Heart right ventricle (tissue), 16 donors: ENCODE measurements around the gene GIPC3. TPM values are rescaled to one million over a fixed set of nuclear protein-coding genes. Genes with fewer than 3 reads are reported as not detected.

Experiments
- ATAC-seq, 8 donors: fragments of 200-7000 bp; cut with Tn5 transposase; one replicate each; pipeline ENCODE4 v1.9.1; 2020; ENCODE audit warnings: mild to moderate bottlenecking in 8 of 8, moderate library complexity in 8 of 8, moderate number of reproducible peaks in 1 of 8
- DNase-seq, 2 donors: peaks; one replicate each; pipeline ENCODE4 v3.0.0-alpha.2; 2020
- H3K27ac ChIP-seq, 10 donors: fragments of 200-600 bp; sonication (generic) in 2 of 10; one replicate each; pipeline versions ENCODE4 v1.5.0 to v1.8.0; 2020 to 2022; ENCODE audit warnings: mild to moderate bottlenecking in 3 of 10
- H3K27me3 ChIP-seq, 7 donors: fragments of 200-600 bp; one replicate each; pipeline ENCODE4 v1.8.0; 2021 to 2022; ENCODE audit warnings: mild to moderate bottlenecking in 2 of 7
- H3K36me3 ChIP-seq, 9 donors: fragments of 200-600 bp; sonication (generic) in 1 of 9; one replicate each; pipeline versions ENCODE4 v1.5.0 to v1.8.0; 2020 to 2022; ENCODE audit warnings: mild to moderate bottlenecking in 2 of 9
- H3K4me1 ChIP-seq, 9 donors: fragments of 200-600 bp; sonication (generic) in 1 of 9; one replicate each; pipeline versions ENCODE4 v1.5.0 to v1.8.0; 2020 to 2022; ENCODE audit warnings: mild to moderate bottlenecking in 4 of 9
- H3K4me3 ChIP-seq, 10 donors: fragments of 200-600 bp; sonication (generic) in 2 of 10; one replicate each; pipeline versions ENCODE4 v1.5.0 to v1.8.0; 2020 to 2022; ENCODE audit warnings: mild to moderate bottlenecking in 7 of 10, moderate library complexity in 2 of 10
- H3K9me3 ChIP-seq, 11 donors: fragments of 200-600 bp in 10 of 11; sonication (generic) in 2 of 11; one replicate each; pipeline versions ENCODE4 v1.5.0 to v1.8.0; 2013 to 2022; ENCODE audit warnings: mild to moderate bottlenecking in 2 of 11, control low read depth in 1 of 11, moderate library complexity in 1 of 11
- CTCF ChIP-seq, 9 donors: fragments of 200-600 bp; sonication (generic) in 2 of 9; IDR thresholded peaks; one replicate each; pipeline versions ENCODE4 v1.5.0 to v1.8.0; 2021 to 2022; ENCODE audit warnings: antibody characterized with exemption in 9 of 9, mild to moderate bottlenecking in 5 of 9, moderate library complexity in 1 of 9
- WGBS, 2 donors: extraction: QIAGEN DNeasy Blood & Tissue Kit; methylation state at CpG; one replicate each; pipeline ENCODE4 v1.1.7; 2013; ENCODE audit warnings: inconsistent platforms in 1 of 2; 5-methylcytosine and 5-hydroxymethylcytosine counted together
- intact Hi-C, 10 donors: fragments of 100-400 bp; cut with DNase I; formaldehyde crosslinking; loops; one replicate each; pipeline versions ENCODE4 v1.11.1 to v1.14.2; 2022
- polyA plus RNA-seq, 2 donors: library from polyadenylated mRNA; stranded (reverse); fragments of 200-250 nt; gene quantifications; one replicate each; pipeline ENCODE4 v1.2.3, GENCODE V29; 2013
- total RNA-seq, 10 donors: library from RNA; stranded (reverse); fragmentation: NEBNext Ultra II Directional in 3 of 10; extraction: Animal tissue kit (Norgen Biotek cat#: 25700) in 3 of 10; gene quantifications; one replicate each; pipeline versions ENCODE4 v1.2.1 to v1.2.4, GENCODE V29; 2021 to 2023
- donor health status: Arrhythmogenic right ventricular cardiomyopathy.
- donor health status: ischemic (EF 13 %, LVEDD 7.1; RV severe dilation, severe dysfunction).
- donor health status: healthy with polysubstance abuse.
- donor health status: DM: no; HTN: yes; CAD: no.
- donor health status: DM: no; HTN: no; CAD: no.
- donor health status: ischemic (EF 25% LVEDD 6.9; RV normal size, moderate dysfunction).
- donor health status: ischemic (EF 25% LVEDD 5.7; RV mildly dilated, moderate dysfunction).
- donor health status: healthy.
- donor health status: DM: yes; HTN: yes; CAD: no.
- donor health status: Ischemic cardiomyopathy.
- donor health status: ischemic (EF 35%, LVEDD 5.7; RV mildly dilated, moderate dysfunction).
- donor health status: nonischemic (EF 11% LVEDD 7.7; RV severe dilation, severe dysfunction).
- donor health status: DM: yes; HTN: yes; CAD: no.
- donor health status: PGD.
- donor health status: ischemic (EF 29% LVEDD 5.4; RV normal size, mild dysfunction).
- donor health status: nonischemic (EF 23%, LVEDD 6.1; RV moderate dilation, normal function).

The GIPC3 gene
- total and polyA plus RNA-seq, 12 donors = 0.90 to 2.8 (median 2.1) TPM

DNA sequence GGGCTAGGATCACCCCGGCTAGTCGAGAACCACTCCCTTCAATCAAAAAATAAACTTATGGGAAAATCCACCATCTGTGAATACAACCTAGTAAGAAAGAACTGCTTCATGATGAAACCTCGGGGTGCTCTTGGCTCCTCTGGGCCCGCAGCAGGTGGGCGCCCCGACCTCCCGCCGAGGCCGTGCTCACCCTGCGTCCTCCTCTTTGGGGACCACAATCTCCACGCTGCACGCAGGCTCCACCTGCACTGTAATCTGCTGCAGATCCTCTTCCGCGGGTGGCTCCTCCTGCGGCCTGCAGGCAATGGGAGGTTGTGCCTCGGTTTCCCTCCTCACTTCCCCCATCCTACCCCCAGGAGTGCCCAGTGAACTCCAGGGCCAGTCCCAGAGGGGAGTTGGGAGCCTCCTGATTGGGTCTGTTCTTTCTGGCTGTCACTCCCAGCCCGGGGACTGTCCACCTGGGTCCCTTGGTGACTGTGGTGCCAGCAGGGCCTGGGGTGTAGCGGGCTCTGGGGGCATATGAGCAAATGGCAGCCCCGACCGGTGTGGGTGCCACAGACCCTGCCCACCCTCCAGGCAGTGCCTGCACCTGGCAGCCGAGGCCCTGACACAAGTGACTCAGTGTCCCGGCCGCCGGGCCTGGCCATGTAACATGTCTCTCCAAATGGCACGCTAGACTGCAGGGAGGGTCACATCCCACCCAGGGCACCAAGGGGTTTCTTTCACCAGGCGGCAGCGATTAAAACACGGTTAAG, 56.4 kb downstream of the GIPC3 start:
- Histone ChIP-seq H3K27ac (no peak overlapping the region), H3K4me1 (peaks cover 0 to 12% (median 2%) of the 10 kb centered on the region in 9 donors), H3K9me3 (no peaks in the 10 kb centered on the region), H3K4me3 (no peak overlapping the region), H3K36me3 (peaks cover 0 to 98% (median 39%) of the 10 kb centered on the region in 9 donors), H3K27me3 (no peaks in the 10 kb centered on the region)
- TF ChIP-seq CTCF (IDR thresholded peaks at IDR 0.05) = no peak
- 95 to 96% methylated on average over 28 of the region's 28 CpGs for WGBS, 2 donors
- ATAC-seq = no peak
- intact Hi-C loops = no loop called here
- no peak for DNase-seq

- DNase-seq = no peak
- Histone ChIP-seq H3K9me3 (no peaks in the 10 kb centered on the region), H3K36me3 (peaks cover 0 to 95% (median 33%) of the 10 kb centered on the region in 9 donors), H3K4me1 (peaks cover 0 to 12% (median 2%) of the 10 kb centered on the region in 9 donors), H3K27ac (no peak overlapping the region), H3K27me3 (no peaks in the 10 kb centered on the region), H3K4me3 (no peak overlapping the region)
- TF ChIP-seq CTCF (IDR thresholded peaks at IDR 0.05) = no peak
- WGBS, 2 donors = 93 to 95% methylated on average over 17 of the region's 17 CpGs
- no peak for ATAC-seq
- intact Hi-C loops = no loop called here
Observed at GRCh38 chr19:3642296-3642695, 57.0 kb downstream of the GIPC3 start.

Other genes with a start within 250 kb of the GIPC3 start
- gene NFIC, start 218.9 kb upstream of the GIPC3 start, total RNA-seq = 100 to 1,000 TPM; 132 to 217 (median 161) TPM
- 100 to 1,000 TPM in 1 of 2 donors, 10 to 100 TPM in 1; 52.3 to 147 TPM for gene NFIC, start 218.9 kb upstream of the GIPC3 start, polyA plus RNA-seq
- not detected for gene SMIM24, start 105.0 kb upstream of the GIPC3 start, total RNA-seq
- not detected for gene SMIM24, start 105.0 kb upstream of the GIPC3 start, polyA plus RNA-seq
- gene SMIM44, start 102.0 kb upstream of the GIPC3 start, total RNA-seq = not detected
- gene SMIM44, start 102.0 kb upstream of the GIPC3 start, polyA plus RNA-seq = not detected
- 10 to 100 TPM in 5 of 10 donors, 1 to 10 TPM in 5; 7.2 to 14.9 (median 9.4) TPM for gene DOHH, start 84.8 kb upstream of the GIPC3 start, total RNA-seq
- 10 to 100 TPM; 13.2 to 30.4 TPM for gene DOHH, start 84.8 kb upstream of the GIPC3 start, polyA plus RNA-seq
- gene FZR1, start 79.2 kb upstream of the GIPC3 start, total RNA-seq = 10 to 100 TPM; 21.0 to 30.8 (median 27.1) TPM
- 10 to 100 TPM; 13.5 to 15.2 TPM for gene FZR1, start 79.2 kb upstream of the GIPC3 start, polyA plus RNA-seq
- gene TEKTIP1, start 46.3 kb upstream of the GIPC3 start, total RNA-seq = 1 to 10 TPM in 2 of 10 donors, under 1 TPM in 8; 0.38 to 1.3 (median 0.79) TPM
- gene TEKTIP1, start 46.3 kb upstream of the GIPC3 start, polyA plus RNA-seq = under 1 TPM in 1 of 2 donors, not detected in 1; 0.09 TPM
- 10 to 100 TPM; 11.6 to 41.3 (median 21.0) TPM for gene MFSD12, start 27.9 kb upstream of the GIPC3 start, total RNA-seq
- gene MFSD12, start 27.9 kb upstream of the GIPC3 start, polyA plus RNA-seq = 10 to 100 TPM; 24.3 to 43.2 TPM
- 10 to 100 TPM; 19.5 to 49.3 (median 30.3) TPM for gene HMG20B, start 12.5 kb upstream of the GIPC3 start, total RNA-seq
- 10 to 100 TPM; 65.2 to 73.3 TPM for gene HMG20B, start 12.5 kb upstream of the GIPC3 start, polyA plus RNA-seq
- 1 to 10 TPM; 1.6 to 4.0 (median 3.0) TPM for gene TBXA2R, start 21.4 kb downstream of the GIPC3 start, total RNA-seq
- gene TBXA2R, start 21.4 kb downstream of the GIPC3 start, polyA plus RNA-seq = 1 to 10 TPM; 2.9 to 3.4 TPM
- 10 to 100 TPM in 9 of 10 donors, 1 to 10 TPM in 1; 9.7 to 15.8 (median 12.1) TPM for gene CACTIN, start 41.3 kb downstream of the GIPC3 start, total RNA-seq
- 10 to 100 TPM; 15.8 to 17.6 TPM for gene CACTIN, start 41.3 kb downstream of the GIPC3 start, polyA plus RNA-seq
- gene PIP5K1C, start 115.0 kb downstream of the GIPC3 start, total RNA-seq = 10 to 100 TPM; 28.2 to 46.6 (median 36.3) TPM
- gene PIP5K1C, start 115.0 kb downstream of the GIPC3 start, polyA plus RNA-seq = 10 to 100 TPM; 18.3 to 18.9 TPM
- under 1 TPM in 3 of 10 donors, not detected in 7; 0.15 to 0.49 (median 0.34) TPM for gene TJP3, start 122.9 kb downstream of the GIPC3 start, total RNA-seq
- gene TJP3, start 122.9 kb downstream of the GIPC3 start, polyA plus RNA-seq = under 1 TPM in 1 of 2 donors, not detected in 1; 0.06 TPM
- gene APBA3, start 176.2 kb downstream of the GIPC3 start, total RNA-seq = 10 to 100 TPM in 6 of 10 donors, 1 to 10 TPM in 4; 7.4 to 16.6 (median 10.7) TPM
- gene APBA3, start 176.2 kb downstream of the GIPC3 start, polyA plus RNA-seq = 10 to 100 TPM; 20.0 to 22.6 TPM
- gene MRPL54, start 177.2 kb downstream of the GIPC3 start, total RNA-seq = 10 to 100 TPM; 61.4 to 93.4 (median 67.0) TPM
- gene MRPL54, start 177.2 kb downstream of the GIPC3 start, polyA plus RNA-seq = 100 to 1,000 TPM; 124 TPM
- not detected for gene RAX2, start 186.8 kb downstream of the GIPC3 start, total RNA-seq
- gene RAX2, start 186.8 kb downstream of the GIPC3 start, polyA plus RNA-seq = not detected
- gene MATK, start 200.9 kb downstream of the GIPC3 start, total RNA-seq = 1 to 10 TPM in 1 of 10 donors, under 1 TPM in 9; 0.14 to 4.9 (median 0.44) TPM
- gene MATK, start 200.9 kb downstream of the GIPC3 start, polyA plus RNA-seq = 1 to 10 TPM in 1 of 2 donors, under 1 TPM in 1; 0.97 to 1.2 TPM